B cell (primary cell): ENCODE results near the gene POFUT2. TPM values are rescaled to one million over a fixed set of nuclear protein-coding genes. Genes with fewer than 3 reads are reported as not detected.

Experiments used
- ATAC-seq: fragments of 200-7000 bp; cut with Tn5 transposase; one replicate; pipeline ENCODE4 v1.10.0; 2021; ENCODE audit warnings: low read depth, mild to moderate bottlenecking, moderate number of reproducible peaks, moderate library complexity
- CTCF ChIA-PET: fragments of 350-600 bp; sonication (Branson Sonifier 250); formaldehyde crosslinking; loops from one replicate; lab custom pipeline; 2021; ENCODE audit warnings: antibody characterized with exemption, inconsistent platforms; lab: Charles Lee
- POLR2A ChIA-PET: fragments of 350-600 bp; sonication (Branson Sonifier 250); formaldehyde crosslinking; loops from one replicate; lab custom pipeline; 2021; ENCODE audit warnings: antibody characterized with exemption; lab: Charles Lee
- DNase-seq: peaks from one replicate; pipeline ENCODE4 v3.0.0; 2013
- H2AFZ ChIP-seq: 2 replicates; pipeline ENCODE4 v1.6.1; 2012; ENCODE audit warnings: mild to moderate bottlenecking, low read depth, low read length; ENCODE audit not compliant: insufficient read depth, poor library complexity, severe bottlenecking
- H3K27ac ChIP-seq, 2 donors: 1 replicate in 1 of 2; 2 replicates in 1 of 2; pipeline ENCODE4 v1.5.1; 2012 to 2013; ENCODE audit warnings: low read length in 2 of 2, mild to moderate bottlenecking in 2 of 2, moderate library complexity in 1 of 2
- H3K27me3 ChIP-seq, 4 experiments: fragments of 200-600 bp in 1 of 4; sonication (generic) in 1 of 4; replicated peaks in 1 of 4; 1 replicate in 2 of 4; 2 replicates in 2 of 4; pipeline versions ENCODE4 v1.6.1 to v1.7.0; 2013 to 2016; ENCODE audit warnings: low read length in 3 of 4, mild to moderate bottlenecking in 2 of 4, mixed read lengths in 1 of 4, moderate library complexity in 1 of 4; ENCODE audit not compliant: insufficient read depth in 4 of 4, control insufficient read depth in 3 of 4; ENCODE audit errors: control extremely low read depth in 1 of 4
- H3K36me3 ChIP-seq, 2 experiments: replicated peaks in 1 of 2; 1 replicate in 1 of 2; 2 replicates in 1 of 2; pipeline versions ENCODE4 v1.6.1 to v1.7.1; 2013; ENCODE audit warnings: low read length in 1 of 2; ENCODE audit not compliant: insufficient read depth in 2 of 2, control insufficient read depth in 1 of 2; ENCODE audit errors: control extremely low read depth in 1 of 2, extremely low read depth in 1 of 2
- H3K4me1 ChIP-seq, 2 donors: fragments of 200-600 bp in 1 of 2; sonication (generic) in 1 of 2; 1 replicate in 1 of 2; 2 replicates in 1 of 2; pipeline versions ENCODE4 v1.5.1 to v1.6.1; 2013 to 2017; ENCODE audit warnings: low read length in 2 of 2; ENCODE audit not compliant: control insufficient read depth in 2 of 2, insufficient read depth in 2 of 2
- H3K4me2 ChIP-seq: replicated peaks from 2 replicates; pipeline ENCODE3; 2012; ENCODE audit warnings: mild to moderate bottlenecking, low read depth, low read length; ENCODE audit not compliant: poor library complexity, severe bottlenecking
- H3K4me3 ChIP-seq, 5 experiments: fragments of 200-600 bp in 1 of 5; sonication (generic) in 1 of 5; 1 replicate in 3 of 5; 2 replicates in 2 of 5; pipeline versions ENCODE4 v1.5.1 to v1.7.0; 2011 to 2016; ENCODE audit warnings: low read length in 4 of 5, mild to moderate bottlenecking in 4 of 5, low read depth in 2 of 5, control low read depth in 1 of 5, moderate library complexity in 1 of 5; ENCODE audit not compliant: insufficient read depth in 1 of 5; ENCODE audit errors: control extremely low read depth in 1 of 5, extremely low read depth in 1 of 5
- H3K79me2 ChIP-seq: fragments of 200-600 bp; sonication (generic); one replicate; pipeline ENCODE4 v1.6.0; 2016; ENCODE audit warnings: low read length; ENCODE audit not compliant: control insufficient read depth, insufficient read depth
- H3K9ac ChIP-seq: fragments of 200-600 bp; sonication (generic); 2 replicates; pipeline ENCODE4 v1.6.1; 2017; ENCODE audit warnings: mild to moderate bottlenecking, low read length, moderate library complexity
- H3K9me3 ChIP-seq, 3 donors: one replicate each; pipeline versions ENCODE4 v1.6.1 to v1.7.1; 2013; ENCODE audit warnings: low read length in 2 of 3; ENCODE audit not compliant: control insufficient read depth in 2 of 3, insufficient read depth in 1 of 3; ENCODE audit errors: control extremely low read depth in 1 of 3
- H4K20me1 ChIP-seq: 2 replicates; pipeline ENCODE4 v1.6.0; 2012; ENCODE audit warnings: mild to moderate bottlenecking, low read length; ENCODE audit not compliant: insufficient read depth, control insufficient read depth, poor library complexity, severe bottlenecking
- H3K27ac Mint-ChIP-seq: one replicate; pipeline ENCODE4 v1.8.0; 2021; ENCODE audit warnings: mixed read lengths
- H3K27me3 Mint-ChIP-seq: one replicate; pipeline ENCODE4 v1.8.0; 2021; ENCODE audit warnings: mixed read lengths
- H3K4me1 Mint-ChIP-seq: one replicate; pipeline ENCODE4 v1.8.0; 2021; ENCODE audit warnings: mixed read lengths
- H3K4me3 Mint-ChIP-seq: one replicate; pipeline ENCODE4 v1.8.0; 2021; ENCODE audit warnings: mixed read lengths
- H3K9me3 Mint-ChIP-seq: one replicate; pipeline ENCODE4 v1.8.0; 2022; ENCODE audit warnings: mixed read lengths; ENCODE audit not compliant: insufficient read depth
- EZH2 ChIP-seq: IDR thresholded peaks from 2 replicates; pipeline ENCODE4 v1.6.1; 2012; ENCODE audit warnings: borderline replicate concordance, low read depth, mild to moderate bottlenecking, moderate library complexity, low read length; ENCODE audit not compliant: insufficient read depth, poor library complexity, severe bottlenecking
- WGBS: methylation state at CpG from one replicate; pipeline ENCODE4 v1.1.5; 2013; ENCODE audit warnings: missing lambda C conversion rate; ENCODE audit not compliant: insufficient coverage; 5-methylcytosine and 5-hydroxymethylcytosine counted together
- intact Hi-C: fragments of 100-400 bp; cut with micrococcal nuclease; formaldehyde crosslinking; loops from one replicate; pipeline ENCODE4 v1.10.0; 2022
- polyA plus RNA-seq: library from polyadenylated mRNA; depleted of rRNA; stranded (reverse); fragments of >200 nt; gene quantifications from 2 replicates; pipeline ENCODE4 v1.2.3, GENCODE V29; 2012
- total RNA-seq, 2 donors: library from RNA; stranded (reverse); fragments of 120-200 nt in 1 of 2; gene quantifications; 1 replicate in 1 of 2; 2 replicates in 1 of 2; pipeline versions ENCODE4 v1.2.3 to v1.2.4, GENCODE V29; 2013 to 2022
- TF ChIP-seq, protein P1 (sequence below): fragments of 200-600 bp; IDR thresholded peaks from one replicate; pipeline ENCODE4 v1.8.0; 2022; ENCODE audit warnings: antibody characterized with exemption, mild to moderate bottlenecking

Gene POFUT2
- total and polyA plus RNA-seq, 2 donors (not counting 1 experiment from before 2014, with no cell fraction given): 38.3 to 41.8 TPM

GRCh38 chr21:45215213-45215612 lies 72.5 kb downstream of the POFUT2 start:
- no peak overlapping the region for H3K9ac ChIP-seq
- H3K27ac ChIP-seq: no peak overlapping the region
- CTCF ChIA-PET: no interaction called here
- ATAC-seq (no peak), DNase-seq (no peak)
- H2AFZ ChIP-seq: no peak overlapping the region
- no CpG with 5 or more reads among the region's 2 CpGs for WGBS
- Mint-ChIP-seq H3K9me3 (peaks cover 2% of the 10 kb centered on the region), H3K27ac (no peak overlapping the region), H3K4me1 (peaks cover 7% of the 10 kb centered on the region), H3K27me3 (no peaks in the 10 kb centered on the region), H3K4me3 (no peak overlapping the region)
- peaks cover 3 to 21% of the 10 kb centered on the region in 2 experiments for H3K36me3 ChIP-seq
- no peak for TF ChIP-seq EZH2
- TF ChIP-seq, protein P1, sequence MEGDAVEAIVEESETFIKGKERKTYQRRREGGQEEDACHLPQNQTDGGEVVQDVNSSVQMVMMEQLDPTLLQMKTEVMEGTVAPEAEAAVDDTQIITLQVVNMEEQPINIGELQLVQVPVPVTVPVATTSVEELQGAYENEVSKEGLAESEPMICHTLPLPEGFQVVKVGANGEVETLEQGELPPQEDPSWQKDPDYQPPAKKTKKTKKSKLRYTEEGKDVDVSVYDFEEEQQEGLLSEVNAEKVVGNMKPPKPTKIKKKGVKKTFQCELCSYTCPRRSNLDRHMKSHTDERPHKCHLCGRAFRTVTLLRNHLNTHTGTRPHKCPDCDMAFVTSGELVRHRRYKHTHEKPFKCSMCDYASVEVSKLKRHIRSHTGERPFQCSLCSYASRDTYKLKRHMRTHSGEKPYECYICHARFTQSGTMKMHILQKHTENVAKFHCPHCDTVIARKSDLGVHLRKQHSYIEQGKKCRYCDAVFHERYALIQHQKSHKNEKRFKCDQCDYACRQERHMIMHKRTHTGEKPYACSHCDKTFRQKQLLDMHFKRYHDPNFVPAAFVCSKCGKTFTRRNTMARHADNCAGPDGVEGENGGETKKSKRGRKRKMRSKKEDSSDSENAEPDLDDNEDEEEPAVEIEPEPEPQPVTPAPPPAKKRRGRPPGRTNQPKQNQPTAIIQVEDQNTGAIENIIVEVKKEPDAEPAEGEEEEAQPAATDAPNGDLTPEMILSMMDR: no peak
- POLR2A ChIA-PET: no interaction called here
- H3K79me2 ChIP-seq: no peaks in the 10 kb centered on the region
- no peaks in the 10 kb centered on the region for H3K27me3 ChIP-seq
- peaks cover 6 to 10% of the 10 kb centered on the region in 2 donors for H3K4me1 ChIP-seq
- H3K9me3 ChIP-seq: peaks cover 0 to 8% (median 3%) of the 10 kb centered on the region in 3 donors
- no peak overlapping the region for H3K4me3 ChIP-seq
- intact Hi-C loops: no loop called here
- H4K20me1 ChIP-seq: peaks cover 8% of the 10 kb centered on the region
- no peak overlapping the region for H3K4me2 ChIP-seq

Other genes starting within 250 kb of the POFUT2 start
- 17.1 and 23.2 TPM in 2 replicates for gene ADARB1, start 213.3 kb downstream of the POFUT2 start, total RNA-seq
- gene ADARB1, start 213.3 kb downstream of the POFUT2 start, polyA plus RNA-seq: 33.3 and 54.0 TPM in 2 replicates
- 24.7 and 26.5 TPM in 2 replicates for gene COL18A1, start 117.3 kb upstream of the POFUT2 start, total RNA-seq
- 15.6 and 36.2 TPM in 2 replicates for gene COL18A1, start 117.3 kb upstream of the POFUT2 start, polyA plus RNA-seq